Measurements from ENCODE around the gene FAF1.

FAF1 gene

GRCh38 chr1:50426108-50426700 is 533.9 kb downstream of the FAF1 start (continued):
- no peak for TF ChIP-seq ZSCAN5A (tag by site-specific recombination; IDR thresholded peaks at IDR 0.05)
- no peak for TF ChIP-seq ZSCAN16 (tag by site-specific recombination; IDR thresholded peaks at IDR 0.05)

GRCh38 chr1:50425376-50426107 is 534.5 kb downstream of the FAF1 start:
- CTCF ChIA-PET: interaction anchor here (1.0 kb wide), 1 partner anchor 8 kb away, joined by 3 read pairs; no protein-coding TSS in a partner anchor

GRCh38 chr1:50424884-50425375 is 535.1 kb downstream of the FAF1 start:
- Histone ChIP-seq H3K9me3 (ENCODE audit: control insufficient read depth, insufficient read depth, low read depth, low read length) (no peaks in the 10 kb centered on the region), H3K27ac (ENCODE audit: extremely low read depth, low read depth, low read length) (no peak overlapping the region), H3K4me1 (ENCODE audit: control insufficient read depth, insufficient read depth, low read length) (no peaks in the 10 kb centered on the region), H3K36me3 (ENCODE audit: control insufficient read depth in 2 of 2, insufficient read depth in 1 of 2, low read length in 2 of 2) (peaks cover 0 to 19% of the 10 kb centered on the region in 2 experiments; a peak in 1 of 3 replicates), H3K4me3 (ENCODE audit: low read depth, low read length) (no peak overlapping the region)
- CTCF ChIA-PET: interaction anchor here (1.0 kb wide), 1 partner anchor 9 kb away, joined by 3 read pairs; no protein-coding TSS in a partner anchor
- POLR2A ChIA-PET: interaction anchor here (0.6 kb wide), 1 partner anchor 925 kb away, joined by 3 read pairs; no protein-coding TSS in a partner anchor
- TF ChIP-seq ZNF677 (tag by site-specific recombination; IDR thresholded peaks at IDR 0.05) (no peak), KLF7 (tag by site-specific recombination; IDR thresholded peaks at IDR 0.05; ENCODE audit: borderline replicate concordance) (no peak), ZNF114 (tag by site-specific recombination; IDR thresholded peaks at IDR 0.05) (no peak), ZNF639 (tag by site-specific recombination; IDR thresholded peaks at IDR 0.05) (no peak), TSHZ1 (tag by site-specific recombination; IDR thresholded peaks at IDR 0.05; ENCODE audit: borderline replicate concordance) (no peak), ZNF76 (tag by site-specific recombination; IDR thresholded peaks at IDR 0.05; ENCODE audit: borderline replicate concordance, low read depth) (no peak), ZSCAN23 (tag by site-specific recombination; IDR thresholded peaks at IDR 0.05) (no peak), ZNF792 (tag by site-specific recombination; IDR thresholded peaks at IDR 0.05) (no peak), IKZF3 (tag by site-specific recombination; IDR thresholded peaks at IDR 0.05) (no peak), ZNF610 (tag by site-specific recombination; IDR thresholded peaks at IDR 0.05; ENCODE audit: borderline replicate concordance) (no peak), ZNF2 (tag by site-specific recombination; IDR thresholded peaks at IDR 0.05) (no peak), ZFP3 (tag by site-specific recombination; IDR thresholded peaks at IDR 0.05; ENCODE audit: low read depth) (no peak), ZNF571 (tag by site-specific recombination; IDR thresholded peaks at IDR 0.05) (no peak)

More at GRCh38 chr1:50425376-50426107, 534.5 kb downstream of the FAF1 start:
- Histone ChIP-seq H3K36me3 (ENCODE audit: control insufficient read depth in 2 of 2, insufficient read depth in 1 of 2, low read length in 2 of 2) (peaks cover 0 to 13% of the 10 kb centered on the region in 2 experiments; a peak in 1 of 3 replicates), H3K27ac (ENCODE audit: extremely low read depth, low read depth, low read length) (no peak overlapping the region), H3K9me3 (ENCODE audit: control insufficient read depth, insufficient read depth, low read depth, low read length) (no peaks in the 10 kb centered on the region), H3K4me1 (ENCODE audit: control insufficient read depth, insufficient read depth, low read length) (no peaks in the 10 kb centered on the region), H3K4me3 (ENCODE audit: low read depth, low read length) (no peak overlapping the region)
- TF ChIP-seq ZNF391 (tag by site-specific recombination; IDR thresholded peaks at IDR 0.05; ENCODE audit: borderline replicate concordance, low read depth): no peak
- TF ChIP-seq IKZF3 (tag by site-specific recombination; IDR thresholded peaks at IDR 0.05): no peak
- TF ChIP-seq ZNF529 (tag by site-specific recombination; IDR thresholded peaks at IDR 0.05; ENCODE audit: insufficient replicate concordance): no peak
- no peak for TF ChIP-seq TCF7L2 (IDR thresholded peaks at IDR 0.05; ENCODE audit: borderline replicate concordance, low read depth, low read length)
- no peak for TF ChIP-seq ZNF2 (tag by site-specific recombination; IDR thresholded peaks at IDR 0.05)
- peak; percentile 52; the same call in 1 of the 2 replicates for TF ChIP-seq ZNF449 (tag by site-specific recombination; IDR thresholded peaks at IDR 0.05)
- no peak for TF ChIP-seq BCL11B (tag by site-specific recombination; IDR thresholded peaks at IDR 0.05; ENCODE audit: low read depth)
- TF ChIP-seq ZNF704 (tag by site-specific recombination; IDR thresholded peaks at IDR 0.05): no peak
- POLR2A ChIA-PET: no interaction called here

Data from HEK293 (cell line).